GM04503 (cell line): ENCODE data around the gene OPCML.

Experiments used
- DNase-seq: peaks from one replicate; pipeline ENCODE4 v3.0.0-alpha.2; 2012; ENCODE audit warnings: low read depth

Gene OPCML

DNA sequence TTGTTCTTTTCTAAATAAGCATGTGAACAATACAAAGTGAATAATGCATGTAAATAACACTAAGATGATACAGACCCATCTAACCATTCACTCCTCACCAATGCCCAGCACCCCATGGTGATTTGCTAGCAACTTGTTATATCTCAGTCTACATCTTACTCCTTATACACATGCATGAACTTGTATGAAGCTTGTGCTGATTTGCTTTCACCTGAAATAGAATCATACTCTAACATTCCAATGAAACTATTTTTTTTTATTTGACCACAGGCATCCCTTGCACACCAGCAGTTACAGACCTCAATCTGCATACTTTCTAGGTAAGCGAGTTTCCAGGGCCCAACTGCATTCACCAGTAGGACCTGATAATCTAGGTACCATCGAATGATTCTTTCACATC lies 873.6 kb downstream of the OPCML start:
- DNase-seq: no peak

DNA sequence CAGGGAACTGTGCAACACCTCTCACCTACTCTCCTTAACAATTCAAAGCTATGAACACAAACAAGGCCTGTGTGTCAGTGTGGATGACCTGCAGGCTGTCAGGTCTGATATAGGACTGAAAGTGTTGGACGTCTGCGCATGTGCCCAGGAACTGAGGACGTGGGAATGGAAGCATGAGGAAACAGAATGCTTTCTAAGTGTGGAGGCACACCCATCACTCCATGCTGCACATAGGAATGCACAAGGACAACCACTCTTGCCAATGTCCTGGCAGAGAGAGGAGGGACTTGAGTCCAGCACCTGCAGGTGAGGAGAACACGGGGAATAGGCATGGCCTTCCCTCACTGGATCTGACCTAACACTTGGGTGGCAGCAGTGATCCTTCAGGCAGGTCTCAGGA lies 874.3 kb downstream of the OPCML start:
- no peak for DNase-seq

DNA sequence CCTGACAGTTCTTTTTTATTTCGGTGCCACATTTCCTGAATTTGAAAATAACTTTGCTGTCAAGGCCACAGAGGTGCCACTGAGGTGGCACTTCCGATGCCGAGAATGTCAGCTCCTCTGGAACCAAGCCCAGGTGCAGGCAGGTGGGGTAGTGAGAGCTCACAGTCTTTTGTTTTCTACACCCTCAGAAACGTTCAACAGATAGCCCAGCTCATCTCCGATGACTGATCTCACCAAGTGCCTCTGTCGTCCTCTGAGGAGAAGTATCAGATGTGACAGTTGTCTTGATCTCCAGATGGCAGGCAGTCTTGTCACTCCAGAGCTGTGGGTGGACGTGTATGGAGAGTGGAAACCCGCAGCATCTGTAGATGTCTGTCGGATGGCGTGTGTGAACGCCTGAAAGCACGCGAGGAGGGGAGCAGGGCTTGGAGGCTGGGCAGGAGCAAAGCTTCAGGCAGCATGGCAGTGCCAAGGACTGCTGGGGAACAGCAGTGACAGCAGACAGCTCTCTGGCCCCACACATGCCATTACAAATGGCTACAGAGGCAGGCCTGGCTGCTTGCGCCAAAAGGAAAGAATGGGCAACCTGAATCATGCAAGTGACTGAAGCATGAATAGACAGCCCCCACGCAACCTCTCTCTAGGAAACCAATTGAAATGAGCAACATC lies 877.0 kb downstream of the OPCML start:
- no peak for DNase-seq

DNA sequence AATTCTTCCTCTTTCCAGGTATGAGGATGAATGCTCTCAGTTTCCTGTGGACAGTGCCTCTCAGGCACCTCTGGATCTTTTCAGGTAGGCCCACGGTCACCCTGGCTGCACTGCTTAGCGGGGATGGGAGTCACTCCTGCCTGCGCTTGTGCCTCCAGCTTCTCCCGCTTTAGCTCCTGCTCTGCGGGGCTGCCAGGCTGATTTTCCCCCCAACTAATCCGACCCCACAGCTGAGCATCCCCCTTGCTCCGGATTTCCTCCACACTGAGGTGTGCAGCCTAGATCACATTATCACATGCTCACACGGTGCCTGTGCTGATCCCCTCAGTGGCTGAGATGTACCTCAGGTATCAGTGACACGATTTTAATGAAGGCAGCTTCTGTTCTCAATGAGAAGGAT lies 879.1 kb downstream of the OPCML start:
- DNase-seq: no peak

DNA sequence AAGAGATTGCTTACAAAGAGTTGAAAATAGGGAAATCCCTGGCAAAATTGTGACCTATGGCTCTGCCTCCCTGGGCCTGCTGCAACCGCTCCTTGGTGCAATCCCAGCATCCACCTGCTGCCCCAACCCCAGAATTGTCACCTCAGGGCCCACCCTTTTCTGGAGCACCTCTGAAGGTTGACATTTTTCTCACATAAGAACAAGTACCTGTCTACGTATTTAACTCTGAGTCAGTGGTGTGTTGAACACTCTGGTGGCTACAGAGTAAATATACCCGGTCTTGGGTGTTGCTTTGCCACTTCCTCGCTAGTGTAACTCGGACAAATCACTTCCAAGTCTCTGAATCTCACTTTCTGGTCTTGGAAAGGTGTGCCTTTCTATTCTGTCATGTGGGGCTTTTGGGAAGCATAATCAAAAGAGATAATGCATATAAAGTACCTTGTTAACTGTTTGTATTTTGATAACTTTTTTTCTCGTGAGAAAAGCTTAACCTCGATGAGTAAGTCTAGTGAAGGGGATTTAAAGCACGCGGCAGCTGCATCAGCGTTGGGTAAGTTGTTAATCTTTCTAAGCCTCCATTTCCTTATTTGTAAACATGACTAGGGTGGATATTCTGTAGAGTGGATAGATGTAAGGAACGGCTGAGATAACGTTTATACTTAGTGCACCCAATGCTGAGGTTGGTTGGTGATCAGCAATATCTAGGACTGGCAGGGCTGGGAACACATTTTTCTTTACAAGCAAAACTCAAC lies 881.2 kb downstream of the OPCML start:
- no peak for DNase-seq

DNA sequence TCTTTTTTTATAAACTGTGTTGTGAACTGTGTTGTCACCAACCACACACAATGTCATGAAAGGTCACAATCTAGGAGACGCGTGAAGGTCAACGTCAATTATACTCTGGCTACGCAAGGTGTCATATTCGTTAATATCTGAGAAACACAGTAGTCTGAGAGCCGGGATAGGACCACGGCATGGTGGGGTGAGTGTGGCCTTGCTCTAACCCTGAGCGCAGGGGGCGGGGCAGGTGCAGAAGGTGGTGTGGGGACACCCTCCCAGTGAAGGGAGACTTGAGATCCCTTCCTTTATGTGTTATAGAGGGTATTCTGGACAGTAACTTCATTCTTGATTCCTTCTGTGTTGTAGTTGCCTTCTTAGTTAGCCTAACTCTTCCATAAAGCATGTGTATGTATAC lies 883.0 kb downstream of the OPCML start:
- no peak for DNase-seq

DNA sequence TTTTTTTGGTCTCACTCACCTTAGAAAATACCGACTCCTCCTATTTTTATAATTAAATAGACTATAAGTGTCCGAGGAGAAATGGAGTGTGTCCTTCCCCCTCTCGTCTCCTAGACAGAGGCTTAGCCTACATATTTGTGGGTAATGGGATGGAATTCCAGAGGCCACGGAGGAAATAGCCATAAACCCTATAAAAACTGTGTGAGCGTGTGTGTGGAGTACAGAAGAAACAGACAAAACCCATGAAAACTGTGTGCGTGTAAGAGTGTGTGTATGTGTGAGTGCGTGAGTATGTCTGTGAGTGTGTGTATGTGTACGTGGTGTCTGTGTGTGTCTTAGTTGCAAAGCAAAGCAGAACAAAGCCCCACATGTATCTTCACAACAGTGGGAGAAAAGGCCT lies 883.5 kb downstream of the OPCML start:
- DNase-seq: no peak

DNA sequence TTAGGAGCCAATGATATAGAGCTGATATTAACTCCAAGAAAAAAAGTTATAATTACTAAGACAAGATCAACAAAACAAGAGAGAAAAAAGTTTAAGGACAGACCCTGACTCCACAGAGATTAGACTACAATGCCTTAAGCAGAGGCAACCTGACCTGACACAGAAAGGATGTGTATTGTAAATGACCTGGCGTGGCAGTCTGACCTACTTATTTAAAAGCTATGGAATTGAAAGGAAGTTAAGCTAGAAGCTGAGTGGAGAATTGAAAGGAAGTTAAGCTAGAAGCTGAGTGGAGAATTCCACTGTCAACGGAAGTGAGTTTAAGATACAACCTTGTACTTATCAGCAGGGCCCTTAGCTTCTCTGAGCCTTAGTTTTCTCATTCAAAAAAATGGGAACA lies 885.4 kb downstream of the OPCML start:
- DNase-seq: no peak

DNA sequence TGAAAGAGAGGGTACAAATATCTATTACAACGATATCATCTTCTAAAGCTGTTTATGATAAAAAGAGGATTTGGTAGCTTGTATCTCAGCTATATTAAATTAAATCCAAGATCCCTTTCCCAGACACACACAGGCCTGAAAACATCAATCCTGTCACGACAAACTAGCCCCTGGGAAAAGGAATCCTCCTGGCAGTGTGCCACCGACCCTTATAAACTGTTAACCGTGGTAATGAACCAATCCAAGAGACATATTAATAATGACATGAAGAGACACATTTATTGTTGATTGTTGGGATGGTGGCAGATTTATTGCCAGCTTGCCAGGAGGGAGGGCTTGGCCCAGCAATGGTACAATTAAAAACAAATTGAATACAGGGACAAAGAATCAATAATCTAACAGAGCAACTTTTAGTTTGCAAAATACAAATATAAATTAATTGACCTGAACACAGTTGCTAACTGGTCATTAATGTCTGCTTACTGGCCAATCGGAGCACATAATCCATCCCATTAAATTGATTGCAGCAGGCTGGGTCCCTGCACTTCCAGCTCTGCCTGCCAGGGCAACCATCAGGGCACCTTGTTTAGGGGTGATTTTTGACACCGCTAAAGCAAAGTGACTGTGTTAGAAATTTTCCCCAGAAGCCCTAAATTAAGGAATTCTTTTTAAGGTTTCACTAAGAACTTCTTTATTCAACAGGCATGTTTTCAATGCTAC lies 887.6 kb downstream of the OPCML start:
- DNase-seq: no peak

DNA sequence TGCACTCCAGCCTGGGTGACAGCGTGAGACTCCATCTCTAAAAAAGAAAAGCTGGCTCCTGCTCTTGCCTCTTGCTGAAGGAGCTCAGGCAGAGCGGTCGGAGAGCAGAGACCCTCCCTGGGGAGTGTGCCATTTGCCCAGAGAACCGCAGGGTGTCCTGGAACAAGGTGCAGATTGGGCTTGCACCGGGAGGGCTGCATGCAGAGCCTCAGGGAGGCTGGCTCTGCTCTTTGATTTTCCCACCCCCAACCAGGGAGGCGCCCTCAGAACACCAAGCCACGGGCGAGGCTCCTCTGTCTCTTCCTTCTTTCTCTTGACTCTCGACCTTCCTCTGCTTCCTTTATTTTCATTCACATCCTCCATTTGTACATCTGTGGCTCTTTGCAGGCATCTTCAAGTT lies 889.1 kb downstream of the OPCML start:
- DNase-seq: no peak

DNA sequence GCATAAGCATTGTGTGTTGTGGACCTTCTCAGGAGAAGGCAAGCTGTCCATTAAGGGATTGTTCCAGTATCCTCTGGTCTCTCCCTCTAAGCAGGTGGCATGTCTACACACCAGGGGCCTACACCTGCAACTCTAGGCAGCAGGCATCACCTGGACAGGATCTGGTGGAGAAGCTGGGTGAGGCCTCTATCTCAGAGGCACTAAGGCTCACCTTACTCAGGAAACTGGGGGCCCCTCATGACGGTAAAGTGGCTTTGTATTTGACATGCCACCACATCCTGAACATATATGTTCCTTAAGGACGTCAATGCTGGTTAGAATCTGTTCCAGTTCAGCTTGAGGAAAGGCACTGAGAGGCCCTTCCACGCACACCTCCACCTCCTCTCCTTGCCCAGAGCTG lies 891.3 kb downstream of the OPCML start:
- no peak for DNase-seq

DNA sequence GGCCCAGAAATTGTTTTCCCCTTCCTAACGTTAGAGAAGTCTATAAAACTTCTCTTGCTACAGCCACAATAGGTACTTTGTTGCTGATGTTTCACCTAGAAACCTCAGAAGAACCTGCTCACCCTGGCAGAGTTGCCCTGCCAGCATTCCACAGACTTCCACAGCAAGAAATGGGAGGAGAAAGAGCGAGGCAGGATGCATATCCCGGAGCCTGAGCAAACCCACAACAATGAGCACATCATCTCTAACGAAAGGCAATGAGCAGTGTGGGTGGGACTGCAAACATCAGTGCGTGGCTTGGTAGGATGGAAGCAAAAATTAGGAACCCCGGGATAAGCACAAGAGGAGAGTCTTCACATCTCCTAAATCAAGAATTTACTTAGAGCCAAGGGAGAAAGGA lies 892.3 kb downstream of the OPCML start:
- no peak for DNase-seq

DNA sequence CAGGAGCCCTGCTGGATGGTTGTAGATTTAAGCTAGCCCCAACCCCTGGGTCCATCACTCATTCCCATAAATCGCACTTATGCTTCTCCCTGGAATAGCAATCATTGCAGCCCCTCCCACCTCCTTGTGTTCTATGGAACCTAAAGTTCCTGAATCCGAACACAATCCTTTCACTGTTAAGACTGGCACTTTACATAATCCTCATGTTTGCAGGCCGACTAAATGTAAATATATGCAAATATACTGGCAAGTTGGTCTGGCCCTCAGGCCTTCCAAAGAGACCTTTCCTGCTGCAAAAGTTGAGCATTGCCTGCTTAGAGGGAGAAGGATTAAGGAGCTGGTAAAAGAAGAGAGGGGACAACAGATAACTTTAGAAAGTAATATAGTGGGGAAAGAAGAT lies 892.9 kb downstream of the OPCML start:
- no peak for DNase-seq

DNA sequence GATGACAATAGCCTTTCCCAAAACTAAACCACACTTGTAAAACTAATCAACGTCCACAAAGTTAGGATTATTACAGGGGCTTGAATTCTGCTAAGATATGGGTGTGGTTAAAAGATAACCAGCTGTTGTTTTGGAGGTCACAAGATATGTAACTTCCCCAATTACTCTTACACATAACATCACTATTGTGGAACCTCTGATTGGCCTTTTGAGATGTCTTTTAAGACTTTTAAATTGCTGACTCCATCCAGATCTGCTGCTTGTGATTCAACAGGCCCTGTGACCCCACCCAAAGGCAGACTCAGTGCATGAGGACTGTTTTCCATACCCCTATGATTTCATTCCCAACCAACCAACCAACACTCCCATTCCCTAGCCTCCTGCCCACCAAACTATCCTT lies 893.9 kb downstream of the OPCML start:
- no peak for DNase-seq

DNA sequence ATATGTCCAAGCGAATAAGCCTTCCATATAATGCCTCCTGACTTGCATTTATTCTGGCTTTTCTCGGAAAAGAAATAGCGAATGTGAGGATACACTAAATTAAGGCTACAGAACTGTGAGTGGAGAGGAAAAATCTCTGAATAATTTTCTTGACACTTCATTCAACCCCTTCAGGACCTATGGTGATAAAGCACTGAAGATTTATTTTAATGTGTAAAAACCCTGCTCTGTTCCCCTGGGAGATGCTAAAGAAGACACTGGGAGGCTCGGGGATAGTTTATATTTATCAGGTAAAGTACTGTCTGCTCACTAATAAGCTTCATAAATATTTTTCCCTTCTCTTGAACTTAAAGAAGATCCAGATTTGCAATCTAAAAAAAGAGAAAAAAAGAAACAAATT lies 895.8 kb downstream of the OPCML start:
- no peak for DNase-seq

DNA sequence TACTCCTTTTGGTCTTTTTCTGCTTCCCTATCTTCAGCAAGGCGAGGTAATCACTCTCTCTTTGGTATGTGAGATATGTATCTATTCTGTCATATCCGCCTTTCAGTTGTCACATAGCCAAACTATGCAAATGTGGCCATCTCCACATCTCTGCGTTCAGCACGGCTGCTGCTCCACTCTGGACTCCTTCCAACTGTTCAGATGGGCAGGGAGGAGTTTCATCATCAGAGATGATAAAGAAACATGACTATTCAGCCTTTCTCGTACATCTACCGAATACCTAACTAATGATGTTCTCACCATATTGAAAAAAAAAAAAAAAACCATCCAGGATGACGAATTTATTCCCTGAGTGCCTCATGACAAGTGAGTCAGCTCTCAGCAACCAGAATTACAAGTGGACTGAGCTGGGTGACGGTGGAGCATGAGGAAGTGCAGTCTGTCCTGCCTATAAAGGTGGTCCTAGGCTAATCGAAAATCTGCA lies 899.6 kb downstream of the OPCML start:
- DNase-seq: peak; percentile 99

DNA sequence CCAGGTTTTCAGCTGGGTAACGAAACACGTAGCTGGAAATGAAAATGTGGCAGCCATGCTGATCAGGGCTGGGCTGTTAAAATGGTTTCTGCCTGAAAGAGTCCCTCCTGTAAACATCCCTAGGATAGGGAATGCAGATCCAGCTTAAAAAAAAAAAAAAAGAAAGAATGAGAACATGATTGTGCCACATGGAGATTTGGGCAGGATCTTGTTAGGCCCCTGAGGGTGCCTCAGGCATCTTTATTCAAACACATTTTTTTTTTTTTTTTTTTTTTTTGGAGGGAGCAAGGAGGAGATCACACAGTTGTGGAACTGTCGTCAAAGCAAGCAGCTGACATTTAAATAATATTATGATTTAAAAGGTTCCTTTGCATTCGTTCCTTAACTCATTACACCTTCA lies 900.3 kb downstream of the OPCML start:
- DNase-seq: no peak

DNA sequence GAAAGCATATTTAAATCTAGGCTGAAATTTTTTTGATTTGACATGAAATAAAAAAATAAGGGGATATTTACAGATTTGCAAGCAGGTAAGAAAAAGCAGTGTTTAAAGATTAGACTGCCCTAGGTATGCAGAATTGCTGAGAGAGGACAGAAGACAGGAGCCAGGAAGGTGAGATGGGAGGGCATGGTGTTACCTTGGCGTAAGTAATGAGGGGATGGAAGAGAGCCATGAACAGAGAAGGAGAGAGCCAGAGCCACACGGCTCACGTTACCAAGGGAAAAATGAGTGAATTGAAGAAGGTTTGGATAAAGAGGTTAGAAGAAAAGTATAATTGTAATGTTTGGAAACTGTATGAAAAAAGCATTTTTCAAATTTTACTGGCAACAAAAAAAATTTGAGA lies 904.3 kb downstream of the OPCML start:
- no peak for DNase-seq

DNA sequence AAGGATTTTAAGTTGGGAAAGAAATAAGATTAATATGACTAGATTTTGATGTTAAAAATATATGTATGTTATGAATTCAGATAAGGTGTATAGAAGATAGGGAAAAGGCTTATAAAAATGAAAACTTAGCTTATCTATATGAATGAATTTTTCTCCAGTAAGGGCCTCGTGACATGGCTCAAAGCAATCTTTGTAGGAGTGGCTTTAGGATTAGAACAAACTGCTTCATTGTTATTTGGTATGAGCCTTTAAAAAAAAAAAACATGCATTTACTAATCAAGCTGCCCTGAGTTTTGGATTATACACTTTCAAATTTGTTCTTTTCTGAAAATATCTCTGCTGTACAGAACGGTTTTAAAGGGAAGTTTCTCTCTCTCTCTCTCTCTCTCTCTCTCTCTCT lies 905.9 kb downstream of the OPCML start:
- DNase-seq: no peak

DNA sequence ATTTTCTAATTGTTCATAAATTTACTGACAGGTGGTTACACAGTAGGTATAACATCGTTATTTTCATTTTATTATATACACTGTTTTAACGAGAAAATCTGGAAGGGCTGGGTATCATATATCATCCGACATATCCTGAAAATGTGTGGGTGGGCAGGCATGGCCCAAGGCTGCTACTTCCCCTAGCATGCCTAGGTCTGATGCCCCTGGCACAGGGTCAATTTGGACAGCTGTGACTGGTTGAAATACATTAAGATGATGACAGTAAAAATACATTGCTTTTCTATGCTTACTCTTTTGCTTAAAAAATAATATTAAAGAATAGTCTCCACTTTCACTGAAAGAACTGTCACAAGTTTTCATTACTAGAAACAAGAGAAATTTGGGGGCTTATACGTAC lies 908.8 kb downstream of the OPCML start:
- DNase-seq: no peak

DNA sequence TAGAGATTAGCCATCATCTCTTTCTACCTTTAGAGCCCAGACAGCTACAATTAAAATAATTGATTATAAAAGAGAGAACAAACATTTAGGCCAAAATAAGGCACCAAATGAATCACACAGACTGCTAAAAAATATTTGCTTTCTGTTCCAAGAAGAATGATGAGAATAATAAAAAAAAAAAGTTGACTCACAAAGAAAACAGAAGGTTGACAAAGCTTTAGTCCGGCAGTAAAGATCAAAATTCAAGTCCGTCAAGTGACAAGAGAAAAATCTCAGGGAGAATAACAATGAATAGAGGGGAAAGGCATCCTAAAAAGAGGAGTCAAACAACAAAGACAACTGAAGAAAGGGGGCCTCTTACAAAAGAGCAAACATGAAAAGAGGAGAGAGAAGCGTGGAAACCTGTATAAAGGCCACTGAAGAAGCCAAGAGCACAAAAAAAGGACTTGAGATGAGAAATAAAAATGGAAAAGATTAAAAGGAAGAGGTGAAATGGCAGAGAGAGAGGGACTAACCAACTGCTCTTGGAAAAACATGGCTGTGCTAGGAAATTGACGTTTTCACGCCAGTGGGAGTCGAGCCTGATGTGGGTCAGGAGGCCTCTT lies 910.2 kb downstream of the OPCML start:
- DNase-seq: no peak

DNA sequence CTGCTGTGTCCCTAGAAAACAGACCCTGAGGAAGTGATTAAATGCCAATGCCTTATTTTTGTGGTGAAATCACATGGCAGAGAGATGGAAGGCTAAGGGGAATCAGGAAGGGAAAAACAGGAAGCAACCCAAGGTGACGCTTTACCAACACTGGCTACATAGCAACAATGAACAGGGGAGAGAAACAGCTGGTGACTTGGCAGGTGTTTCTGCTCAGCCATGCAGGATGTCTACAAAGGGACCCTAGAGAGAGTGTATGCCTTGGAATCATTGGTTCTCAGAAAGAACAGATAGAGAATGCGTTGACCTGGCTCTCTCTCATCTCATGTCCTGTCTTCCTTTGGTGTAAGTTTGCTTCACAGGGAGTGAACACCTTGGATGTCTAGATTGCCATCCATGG lies 911.9 kb downstream of the OPCML start:
- DNase-seq: no peak

DNA sequence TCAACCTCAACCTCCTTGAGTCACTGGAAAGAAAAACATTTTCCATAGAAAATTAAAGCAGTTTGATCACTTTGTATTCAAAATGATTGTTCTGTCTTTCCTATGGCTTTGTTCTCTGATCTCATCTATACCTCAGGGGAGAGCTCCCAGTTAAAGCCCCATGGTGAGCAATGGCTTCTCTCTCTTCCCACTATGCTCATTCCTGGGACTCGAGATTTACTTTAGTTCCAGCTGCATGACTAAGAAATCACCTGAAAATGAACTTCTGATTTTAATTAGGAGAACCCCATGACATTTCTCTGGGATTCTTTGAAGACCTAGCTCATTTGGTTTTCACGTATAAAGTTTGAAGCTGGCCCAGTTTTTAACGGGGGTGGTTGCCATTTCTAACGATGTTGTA lies 921.5 kb downstream of the OPCML start:
- no peak for DNase-seq
